ENCODE measurements around the gene SKP2.

SKP2 gene

DNA sequence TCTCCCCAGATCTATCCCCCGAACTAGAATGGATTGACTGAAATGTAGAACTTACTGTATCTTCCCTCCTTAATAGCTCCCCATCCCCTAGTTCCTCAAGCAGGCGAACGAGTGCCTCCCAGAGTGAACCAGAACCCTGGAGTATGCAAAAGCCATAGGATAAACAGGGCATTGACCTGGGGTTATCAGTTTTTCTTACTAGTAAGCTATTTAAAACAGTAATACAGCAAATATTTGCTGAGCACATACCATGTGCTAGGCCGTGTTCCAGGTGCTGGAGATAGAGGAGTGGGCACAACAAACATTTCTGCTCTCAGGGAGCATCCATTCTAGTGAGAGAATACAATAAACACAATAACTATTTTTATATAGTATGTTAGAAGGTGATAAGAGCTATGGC is 1.8 kb downstream of the SKP2 start:
- TF ChIP-seq EZH2 (IDR thresholded peaks at IDR 0.05; ENCODE audit: borderline replicate concordance, low read depth, low read length, severe bottlenecking) = no peak
- TF ChIP-seq, protein P1, sequence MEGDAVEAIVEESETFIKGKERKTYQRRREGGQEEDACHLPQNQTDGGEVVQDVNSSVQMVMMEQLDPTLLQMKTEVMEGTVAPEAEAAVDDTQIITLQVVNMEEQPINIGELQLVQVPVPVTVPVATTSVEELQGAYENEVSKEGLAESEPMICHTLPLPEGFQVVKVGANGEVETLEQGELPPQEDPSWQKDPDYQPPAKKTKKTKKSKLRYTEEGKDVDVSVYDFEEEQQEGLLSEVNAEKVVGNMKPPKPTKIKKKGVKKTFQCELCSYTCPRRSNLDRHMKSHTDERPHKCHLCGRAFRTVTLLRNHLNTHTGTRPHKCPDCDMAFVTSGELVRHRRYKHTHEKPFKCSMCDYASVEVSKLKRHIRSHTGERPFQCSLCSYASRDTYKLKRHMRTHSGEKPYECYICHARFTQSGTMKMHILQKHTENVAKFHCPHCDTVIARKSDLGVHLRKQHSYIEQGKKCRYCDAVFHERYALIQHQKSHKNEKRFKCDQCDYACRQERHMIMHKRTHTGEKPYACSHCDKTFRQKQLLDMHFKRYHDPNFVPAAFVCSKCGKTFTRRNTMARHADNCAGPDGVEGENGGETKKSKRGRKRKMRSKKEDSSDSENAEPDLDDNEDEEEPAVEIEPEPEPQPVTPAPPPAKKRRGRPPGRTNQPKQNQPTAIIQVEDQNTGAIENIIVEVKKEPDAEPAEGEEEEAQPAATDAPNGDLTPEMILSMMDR (IDR thresholded peaks at IDR 0.05; ENCODE audit: borderline replicate concordance, extremely low read depth, low read length, poor library complexity, severe bottlenecking) = no peak
- H3K9ac ChIP-seq (ENCODE audit: low read depth, low read length) = peak overlapping the region; percentile 65
- H3K4me2 ChIP-seq (ENCODE audit: insufficient read depth, low read length) = peak overlapping the region; percentile 88
- peak overlapping the region; percentile 42 to 63; a peak in 3 of 4 replicates for H3K4me3 ChIP-seq (ENCODE audit: low read depth in 1 of 2, low read length in 2 of 2)
- H2AFZ ChIP-seq (ENCODE audit: low read depth, low read length) = no peak overlapping the region
- H3K36me3 ChIP-seq (ENCODE audit: insufficient read depth, low read length) = peaks cover 59% of the 10 kb centered on the region
- H4K20me1 ChIP-seq (ENCODE audit: insufficient read depth, low read length) = peaks cover 21% of the 10 kb centered on the region; the same call in 1 of the 2 replicates
- ATAC-seq (ENCODE audit: insufficient read depth, low read depth) (no peak), DNase-seq (no peak)
- H3K27me3 ChIP-seq (ENCODE audit: insufficient read depth, low read length, poor library complexity) = no peaks in the 10 kb centered on the region
- H3K27ac ChIP-seq (ENCODE audit: low read length) = peak overlapping the region; percentile 60
- no peaks in the 10 kb centered on the region for H3K9me3 ChIP-seq (ENCODE audit: insufficient read depth, low read length, severe bottlenecking)
- H3K79me2 ChIP-seq (ENCODE audit: insufficient read depth, low read length) = peaks cover 98% of the 10 kb centered on the region
- peaks cover 77% of the 10 kb centered on the region for H3K4me1 ChIP-seq (ENCODE audit: insufficient read depth, low read length)

DNA sequence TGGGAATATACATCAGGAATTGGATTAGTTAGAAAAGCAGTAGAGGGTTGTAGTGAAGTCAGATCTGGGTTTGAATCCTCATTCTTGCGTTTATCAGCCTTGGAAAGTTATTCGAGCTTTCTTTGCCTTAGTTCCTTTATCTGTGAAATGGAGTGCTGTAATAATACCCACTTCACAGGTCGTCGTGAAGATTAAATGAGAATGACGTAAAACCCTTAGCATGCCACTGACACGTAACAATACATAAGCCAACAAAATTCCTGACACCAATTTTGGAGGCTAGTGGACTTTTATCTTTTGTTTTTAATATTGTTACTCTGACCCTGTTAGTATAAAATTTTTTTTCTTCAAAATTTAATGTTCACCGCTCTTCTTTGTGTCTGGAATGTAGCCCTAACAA is 3.4 kb downstream of the SKP2 start:
- Histone ChIP-seq H3K4me2 (ENCODE audit: insufficient read depth, low read length) (peak overlapping the region; percentile 88; the same call in 1 of the 2 replicates), H3K9me3 (ENCODE audit: insufficient read depth, low read length, severe bottlenecking) (no peaks in the 10 kb centered on the region), H3K4me3 (ENCODE audit: low read depth in 1 of 2, low read length in 2 of 2) (no peak overlapping the region; a peak in 1 of 4 replicates), H4K20me1 (ENCODE audit: insufficient read depth, low read length) (peaks cover 32% of the 10 kb centered on the region; the same call in 1 of the 2 replicates), H3K9ac (ENCODE audit: low read depth, low read length) (no peak overlapping the region), H2AFZ (ENCODE audit: low read depth, low read length) (no peak overlapping the region), H3K36me3 (ENCODE audit: insufficient read depth, low read length) (peaks cover 75% of the 10 kb centered on the region), H3K79me2 (ENCODE audit: insufficient read depth, low read length) (peaks cover 98% of the 10 kb centered on the region), H3K27me3 (ENCODE audit: insufficient read depth, low read length, poor library complexity) (no peaks in the 10 kb centered on the region), H3K4me1 (ENCODE audit: insufficient read depth, low read length) (peaks cover 70% of the 10 kb centered on the region), H3K27ac (ENCODE audit: low read length) (no peak overlapping the region)
- TF ChIP-seq, protein P1 (IDR thresholded peaks at IDR 0.05; ENCODE audit: borderline replicate concordance, extremely low read depth, low read length, poor library complexity, severe bottlenecking) = no peak
- no peak for TF ChIP-seq EZH2 (IDR thresholded peaks at IDR 0.05; ENCODE audit: borderline replicate concordance, low read depth, low read length, severe bottlenecking)
- no peak for DNase-seq
- no peak for ATAC-seq (ENCODE audit: insufficient read depth, low read depth)

DNA sequence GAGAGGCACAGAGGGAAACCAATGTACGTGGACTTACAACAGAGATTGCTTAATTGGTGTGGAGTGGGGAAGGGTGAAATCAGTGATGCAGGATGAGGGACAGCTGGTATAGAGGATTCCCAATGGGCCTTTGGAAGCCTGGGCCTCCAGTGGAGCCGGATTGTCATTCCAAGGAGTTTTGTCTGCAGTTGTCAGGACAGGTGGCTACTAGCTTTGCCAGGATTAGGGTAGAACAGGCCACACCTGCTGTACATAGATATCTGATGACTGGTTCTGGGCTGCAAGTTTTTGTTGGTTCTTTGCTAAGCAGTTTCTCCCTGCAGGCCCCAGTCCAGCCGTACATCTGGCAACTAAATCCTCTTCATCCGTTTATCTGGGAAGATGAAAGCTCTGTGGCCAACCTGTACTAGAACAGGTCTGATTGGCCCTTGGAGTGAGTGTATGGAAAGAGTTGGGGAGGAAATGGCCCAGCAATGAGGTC is 4.2 kb downstream of the SKP2 start:
- Histone ChIP-seq H3K4me1 (ENCODE audit: insufficient read depth, low read length) (peaks cover 63% of the 10 kb centered on the region), H3K36me3 (ENCODE audit: insufficient read depth, low read length) (peaks cover 82% of the 10 kb centered on the region), H4K20me1 (ENCODE audit: insufficient read depth, low read length) (peaks cover 36% of the 10 kb centered on the region; the same call in 1 of the 2 replicates), H3K4me3 (ENCODE audit: low read depth in 1 of 2, low read length in 2 of 2) (no peak overlapping the region), H3K27me3 (ENCODE audit: insufficient read depth, low read length, poor library complexity) (no peaks in the 10 kb centered on the region), H3K4me2 (ENCODE audit: insufficient read depth, low read length) (peak overlapping the region; percentile 88; the same call in 1 of the 2 replicates), H3K27ac (ENCODE audit: low read length) (no peak overlapping the region), H3K79me2 (ENCODE audit: insufficient read depth, low read length) (peaks cover 98% of the 10 kb centered on the region), H3K9me3 (ENCODE audit: insufficient read depth, low read length, severe bottlenecking) (no peaks in the 10 kb centered on the region), H3K9ac (ENCODE audit: low read depth, low read length) (no peak overlapping the region), H2AFZ (ENCODE audit: low read depth, low read length) (no peak overlapping the region)
- DNase-seq (no peak), ATAC-seq (ENCODE audit: insufficient read depth, low read depth) (no peak)
- no peak for TF ChIP-seq EZH2 (IDR thresholded peaks at IDR 0.05; ENCODE audit: borderline replicate concordance, low read depth, low read length, severe bottlenecking)
- TF ChIP-seq, protein P1 (IDR thresholded peaks at IDR 0.05; ENCODE audit: borderline replicate concordance, extremely low read depth, low read length, poor library complexity, severe bottlenecking) = no peak

Measured in DND-41 (cell line).